GM18519 (cell line): ENCODE data around the gene USP19.

Experiments
- ATAC-seq: cut with Tn5 transposase; IDR thresholded peaks from one replicate; pipeline ENCODE4 v1.9.1; 2021; ENCODE audit warnings: mild to moderate bottlenecking, moderate library complexity; ENCODE audit not compliant: unreplicated experiment, low FRiP score

Gene USP19, protein sequence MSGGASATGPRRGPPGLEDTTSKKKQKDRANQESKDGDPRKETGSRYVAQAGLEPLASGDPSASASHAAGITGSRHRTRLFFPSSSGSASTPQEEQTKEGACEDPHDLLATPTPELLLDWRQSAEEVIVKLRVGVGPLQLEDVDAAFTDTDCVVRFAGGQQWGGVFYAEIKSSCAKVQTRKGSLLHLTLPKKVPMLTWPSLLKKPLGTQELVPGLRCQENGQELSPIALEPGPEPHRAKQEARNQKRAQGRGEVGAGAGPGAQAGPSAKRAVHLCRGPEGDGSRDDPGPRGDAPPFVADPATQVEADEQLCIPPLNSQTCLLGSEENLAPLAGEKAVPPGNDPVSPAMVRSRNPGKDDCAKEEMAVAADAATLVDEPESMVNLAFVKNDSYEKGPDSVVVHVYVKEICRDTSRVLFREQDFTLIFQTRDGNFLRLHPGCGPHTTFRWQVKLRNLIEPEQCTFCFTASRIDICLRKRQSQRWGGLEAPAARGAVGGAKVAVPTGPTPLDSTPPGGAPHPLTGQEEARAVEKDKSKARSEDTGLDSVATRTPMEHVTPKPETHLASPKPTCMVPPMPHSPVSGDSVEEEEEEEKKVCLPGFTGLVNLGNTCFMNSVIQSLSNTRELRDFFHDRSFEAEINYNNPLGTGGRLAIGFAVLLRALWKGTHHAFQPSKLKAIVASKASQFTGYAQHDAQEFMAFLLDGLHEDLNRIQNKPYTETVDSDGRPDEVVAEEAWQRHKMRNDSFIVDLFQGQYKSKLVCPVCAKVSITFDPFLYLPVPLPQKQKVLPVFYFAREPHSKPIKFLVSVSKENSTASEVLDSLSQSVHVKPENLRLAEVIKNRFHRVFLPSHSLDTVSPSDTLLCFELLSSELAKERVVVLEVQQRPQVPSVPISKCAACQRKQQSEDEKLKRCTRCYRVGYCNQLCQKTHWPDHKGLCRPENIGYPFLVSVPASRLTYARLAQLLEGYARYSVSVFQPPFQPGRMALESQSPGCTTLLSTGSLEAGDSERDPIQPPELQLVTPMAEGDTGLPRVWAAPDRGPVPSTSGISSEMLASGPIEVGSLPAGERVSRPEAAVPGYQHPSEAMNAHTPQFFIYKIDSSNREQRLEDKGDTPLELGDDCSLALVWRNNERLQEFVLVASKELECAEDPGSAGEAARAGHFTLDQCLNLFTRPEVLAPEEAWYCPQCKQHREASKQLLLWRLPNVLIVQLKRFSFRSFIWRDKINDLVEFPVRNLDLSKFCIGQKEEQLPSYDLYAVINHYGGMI (N-terminal part only)

GRCh38 chr3:49120438-49121131 is at the start of gene USP19:
Gene USP19 (minus strand): TSS chr3:49120823. CDS start chr3:49119145, 1,678 bp downstream.
- peak; percentile 57 for ATAC-seq

GRCh38 chr3:49166752-49167556 is 46.3 kb upstream of the USP19 start:
- no peak for ATAC-seq

DNA sequence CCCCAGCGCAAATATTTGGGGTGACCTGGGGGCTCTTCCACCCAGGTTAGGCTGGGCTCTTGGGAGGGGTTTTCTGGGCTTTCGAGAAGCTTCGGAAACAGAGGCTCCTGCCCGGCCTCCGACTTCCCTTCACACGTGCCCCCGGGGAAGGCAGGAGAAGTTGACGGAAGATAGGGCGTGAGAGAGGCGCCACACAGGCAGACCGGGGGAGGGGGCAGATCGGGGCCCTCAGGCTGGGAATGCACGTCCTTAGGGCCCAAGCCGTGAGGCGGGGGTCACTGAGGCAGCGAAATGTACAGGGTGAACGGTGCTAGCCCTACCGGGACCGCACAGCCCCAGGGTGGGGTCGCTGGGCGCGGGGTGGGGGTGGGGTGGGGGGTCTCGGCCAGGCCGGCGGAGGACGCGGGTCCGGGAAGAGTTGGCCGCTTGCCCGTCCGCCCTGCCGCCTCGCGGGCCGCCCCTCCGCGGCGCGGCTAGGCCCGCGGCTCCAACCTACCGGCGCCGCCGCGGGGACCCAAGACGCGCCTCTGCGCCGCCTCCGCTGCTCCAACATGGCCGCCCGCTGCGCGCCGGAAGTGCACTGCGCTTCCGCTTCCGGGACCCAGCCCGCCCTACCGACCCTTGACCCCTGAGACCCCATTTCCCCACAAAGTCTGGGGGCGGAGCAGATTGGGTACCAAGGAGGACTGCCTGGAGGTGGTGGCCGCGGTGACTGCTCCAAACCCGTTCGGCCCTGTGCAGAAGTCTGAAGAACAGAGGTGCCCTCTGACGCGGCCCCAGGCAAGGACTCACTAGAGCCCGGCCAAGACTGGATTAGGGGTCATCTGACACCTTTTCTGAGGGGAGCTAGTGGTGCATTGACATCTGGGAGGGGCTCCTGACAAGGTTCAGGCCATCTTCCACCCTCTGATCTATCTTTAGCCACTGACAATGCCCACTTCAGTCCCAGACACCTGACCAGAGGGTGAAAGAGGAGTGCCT is 45.4 kb upstream of the USP19 start, which contains the start of gene CCDC71:
TSS of gene CCDC71 (minus strand) at position 561 of the 981 bp plus-strand sequence. CDS start 2,123 bp downstream, outside the sequence.
- no peak for ATAC-seq

DNA sequence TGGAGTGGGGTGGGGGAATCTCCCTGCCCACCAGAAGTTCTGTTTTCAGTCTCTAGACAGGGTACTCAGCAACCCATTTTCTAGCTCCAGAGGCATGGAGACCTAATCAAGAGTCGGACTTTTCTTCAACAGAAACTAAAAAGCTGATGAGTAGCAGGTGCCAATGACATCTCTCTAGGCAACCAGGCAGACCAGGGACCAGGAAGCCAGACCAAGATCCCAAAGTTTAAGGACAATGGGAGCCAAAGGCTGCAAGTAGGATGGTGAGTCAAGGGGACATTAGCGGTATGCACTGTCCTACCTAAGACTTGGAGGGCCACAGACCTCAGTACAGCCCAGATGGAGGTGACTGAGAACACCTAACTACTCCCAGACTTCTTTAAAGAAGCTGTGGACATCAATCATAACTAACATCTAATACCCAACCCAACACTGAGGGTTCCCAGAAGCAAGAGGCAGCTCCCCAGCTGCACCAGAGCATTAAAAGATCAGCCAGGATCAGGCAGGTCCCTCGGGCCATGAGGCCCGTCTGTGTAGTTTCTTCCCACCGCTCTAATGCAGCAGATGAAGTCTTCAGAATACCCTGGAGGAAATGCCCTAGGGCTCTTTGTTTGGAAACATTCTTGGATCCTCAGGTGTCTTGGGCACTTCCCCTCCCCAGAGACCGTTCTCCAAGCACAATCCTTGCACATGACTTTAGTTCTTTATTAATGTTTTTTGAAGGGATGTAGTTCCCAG is 44.5 kb upstream of the USP19 start:
- no peak for ATAC-seq

DNA sequence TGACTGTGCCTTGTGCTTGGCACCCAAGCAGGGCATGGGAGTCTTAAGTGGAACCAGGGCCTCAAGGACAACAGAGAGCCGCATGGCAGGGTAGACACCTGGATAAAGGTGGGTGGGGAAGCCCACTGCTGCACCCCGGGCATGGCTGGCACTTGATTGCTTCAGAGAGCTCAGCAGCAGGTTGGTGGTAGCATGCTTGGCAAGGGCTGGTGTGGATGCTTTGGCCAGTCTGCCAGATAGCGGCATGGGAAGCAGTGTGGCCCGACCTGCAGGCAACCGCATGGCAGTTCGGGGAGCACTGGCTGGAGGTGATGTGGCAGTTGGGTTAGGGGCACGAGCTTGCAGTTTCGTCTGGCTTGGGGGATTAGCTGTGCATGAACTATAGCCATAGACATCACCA is 43.0 kb upstream of the USP19 start:
- ATAC-seq, result no peak

GRCh38 chr3:49162751-49163419 is 42.3 kb upstream of the USP19 start:
- ATAC-seq, result no peak

GRCh38 chr3:49161808-49162530 is 41.3 kb upstream of the USP19 start:
- no peak for ATAC-seq

- no peak for ATAC-seq
These were observed 40.6 kb upstream of the USP19 start for GRCh38 chr3:49161197-49161596.

GRCh38 chr3:49158792-49159191 is 38.2 kb upstream of the USP19 start:
- ATAC-seq, result no peak

GRCh38 chr3:49158103-49158709 is 37.6 kb upstream of the USP19 start:
- no peak for ATAC-seq

DNA sequence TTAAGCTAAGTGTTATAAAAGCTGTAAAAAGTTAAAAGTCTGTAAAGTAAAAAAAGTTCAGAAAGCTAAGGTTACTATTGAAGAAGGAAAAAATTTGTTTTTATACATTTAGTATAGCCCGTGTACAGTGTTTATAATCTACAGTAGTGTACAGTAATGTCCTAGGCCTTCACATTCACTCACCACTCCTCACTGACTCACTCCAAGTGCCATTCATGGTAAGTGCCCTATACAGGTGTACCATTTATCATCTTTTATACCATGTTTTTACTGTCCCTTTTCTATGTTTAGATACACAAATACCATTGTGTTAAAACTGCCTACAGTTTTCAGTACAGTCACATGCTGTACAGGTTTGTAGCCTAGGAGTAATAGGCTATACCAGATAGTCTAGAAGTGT is 36.7 kb upstream of the USP19 start:
- ATAC-seq, result no peak

DNA sequence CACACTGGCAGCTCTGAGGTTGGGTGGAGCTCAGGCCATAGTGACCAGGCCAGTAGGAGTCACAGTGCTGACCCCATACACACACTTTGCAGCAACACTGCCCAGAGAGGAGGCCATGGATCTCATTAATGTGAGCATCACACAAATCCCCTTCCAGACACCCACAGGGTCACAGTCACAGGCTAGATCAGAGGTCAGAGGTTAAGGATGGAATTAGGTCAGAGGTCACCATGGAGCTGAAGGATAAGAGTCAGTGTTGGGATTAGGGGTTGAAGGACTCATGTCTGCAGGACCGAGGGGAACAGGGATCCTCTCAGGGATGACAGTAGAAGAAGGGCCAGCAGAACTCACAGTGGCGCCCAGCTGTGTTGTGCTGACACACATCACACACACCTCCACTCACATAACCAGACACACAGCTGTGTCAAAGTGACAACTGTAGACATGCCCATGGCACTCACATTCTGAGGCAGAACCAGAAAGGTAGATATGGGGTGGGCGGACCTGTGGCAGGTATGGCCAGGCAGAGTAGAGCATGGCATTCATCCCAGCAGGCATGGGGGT is 32.8 kb upstream of the USP19 start:
- no peak for ATAC-seq

DNA sequence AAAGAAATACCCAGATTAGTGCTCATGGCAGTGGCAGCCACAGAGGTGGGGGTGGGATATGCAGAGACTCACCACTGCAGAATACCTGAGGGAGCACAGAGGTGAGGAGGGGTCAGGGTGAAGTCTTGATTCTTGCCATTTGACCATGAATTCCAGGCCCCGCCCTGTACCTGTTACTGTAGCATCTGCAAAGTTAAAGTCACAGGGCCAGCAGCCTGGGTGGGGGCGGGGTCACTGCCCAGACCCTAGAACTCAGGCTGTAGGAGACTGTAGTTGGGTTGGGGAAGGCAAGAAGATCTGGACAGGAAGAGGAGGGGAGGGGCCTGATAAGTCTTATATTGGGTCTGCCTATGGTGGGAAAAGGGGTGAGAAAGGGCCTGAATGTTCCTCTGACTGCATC is 31.0 kb upstream of the USP19 start:
- ATAC-seq, result no peak

- no peak for ATAC-seq
These were observed 27.5 kb upstream of the USP19 start for GRCh38 chr3:49148159-49148558.

DNA sequence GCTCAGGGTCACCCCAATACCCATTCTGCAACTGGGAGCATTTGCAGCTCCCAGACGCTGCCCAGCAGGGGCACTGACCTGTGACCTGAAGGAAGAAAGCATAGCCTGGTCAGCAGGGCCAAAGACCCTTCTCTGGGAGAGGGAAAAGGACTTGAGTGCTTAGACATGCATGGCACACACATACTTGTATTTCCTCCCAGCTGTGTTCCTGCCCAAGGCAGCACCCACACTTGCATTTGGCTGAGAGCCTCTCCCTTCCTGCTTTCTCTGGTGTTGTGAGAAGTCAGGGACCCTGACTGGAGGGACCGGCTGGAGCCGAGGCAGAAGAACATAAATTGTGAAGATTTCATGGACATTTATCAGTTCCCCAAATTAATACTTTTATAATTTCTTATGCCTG is 19.5 kb upstream of the USP19 start:
- no peak for ATAC-seq
